ENCODE measurements around the gene DACT3. TPM values are rescaled to one million over a fixed set of nuclear protein-coding genes. Genes with fewer than 3 reads are reported as not detected.

Gene DACT3
- total RNA-seq, 1 donor from 2014 or later: 0.34 TPM

Other genes with a start within 250 kb of the DACT3 start
- gene CCDC8, start 247.6 kb downstream of the DACT3 start, total RNA-seq: 0.56 and 0.68 TPM in 2 replicates
- gene PNMA8C, start 232.2 kb downstream of the DACT3 start, total RNA-seq: not detected in 2 replicates
- gene PNMA8A, start 189.6 kb downstream of the DACT3 start, total RNA-seq: under 0.01 and 0.98 TPM in 2 replicates
- gene PNMA8B, start 165.3 kb downstream of the DACT3 start, total RNA-seq: under 0.01 and 0.17 TPM in 2 replicates
- gene CALM3, start 59.9 kb downstream of the DACT3 start, total RNA-seq: 154 and 372 TPM in 2 replicates
- not detected in 2 replicates for gene PTGIR, start 36.1 kb downstream of the DACT3 start, total RNA-seq
- gene GNG8, start 25.0 kb downstream of the DACT3 start, total RNA-seq: not detected in 2 replicates
- gene PRKD2, start 55.9 kb upstream of the DACT3 start, total RNA-seq: 84.2 and 135 TPM in 2 replicates
- gene FKRP, start 84.9 kb upstream of the DACT3 start, total RNA-seq: 16.7 and 21.5 TPM in 2 replicates
- 90.9 and 135 TPM in 2 replicates for gene STRN4, start 85.3 kb upstream of the DACT3 start, total RNA-seq
- gene SLC1A5, start 127.4 kb upstream of the DACT3 start, total RNA-seq: 66.9 and 76.2 TPM in 2 replicates
- gene AP2S1, start 189.7 kb upstream of the DACT3 start, total RNA-seq: 118 and 218 TPM in 2 replicates
- gene ARHGAP35, start 199.8 kb upstream of the DACT3 start, total RNA-seq: 25.9 and 44.5 TPM in 2 replicates

All from dermis blood vessel endothelial cell (primary cell).